HG03571 (cell line): Measurements from ENCODE around the gene RNGTT.
"Not testable (repeated sequence)": the region's sequence is repeated elsewhere in the genome, so short reads cannot be mapped to it uniquely, and the experiment has no call there.

Source experiments
- ATAC-seq: cut with Tn5 transposase; IDR thresholded peaks from one replicate; pipeline ENCODE4 v1.9.1; 2021; ENCODE audit not compliant: unreplicated experiment

RNGTT gene

GRCh38 chr6:88869263-88870020 lies 94.0 kb downstream of the RNGTT start:
- no peak for ATAC-seq

GRCh38 chr6:88867841-88868731 lies 95.3 kb downstream of the RNGTT start:
- no peak for ATAC-seq

- no peak for ATAC-seq
These were observed 96.6 kb downstream of the RNGTT start for GRCh38 chr6:88866856-88867255.

- no peak for ATAC-seq
These were observed 98.1 kb downstream of the RNGTT start for GRCh38 chr6:88865275-88865674.

DNA sequence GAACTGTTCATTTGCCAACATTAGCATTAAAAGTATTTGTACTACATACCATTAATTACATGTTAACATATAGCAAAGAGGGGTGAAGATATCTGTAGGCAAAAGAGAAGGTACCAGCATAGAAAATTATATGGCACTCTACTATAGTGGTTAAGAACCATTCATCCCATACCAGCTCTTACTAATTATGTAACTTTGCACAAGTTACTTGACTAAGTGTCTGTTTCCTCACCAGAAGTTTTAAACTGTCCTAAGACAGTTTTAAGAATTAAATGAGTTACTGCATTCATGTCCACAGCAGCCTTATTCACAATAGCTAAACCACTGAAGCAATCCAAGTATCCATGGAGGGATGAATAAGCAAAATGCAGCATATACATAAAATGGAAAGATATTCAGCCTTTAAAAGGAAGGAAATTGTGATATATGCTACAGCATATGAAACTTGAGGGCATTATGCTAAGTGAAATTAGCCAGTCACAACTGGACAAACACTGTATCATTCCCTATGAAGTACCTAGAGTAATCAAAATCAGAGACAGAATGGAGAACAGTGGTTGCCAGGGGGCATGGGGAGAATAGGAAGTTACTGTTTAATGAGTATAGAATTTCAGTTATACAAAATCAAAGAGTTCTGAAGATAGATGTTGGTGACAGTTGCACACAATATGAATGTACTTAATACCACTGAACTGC lies 98.9 kb downstream of the RNGTT start:
- no peak for ATAC-seq

DNA sequence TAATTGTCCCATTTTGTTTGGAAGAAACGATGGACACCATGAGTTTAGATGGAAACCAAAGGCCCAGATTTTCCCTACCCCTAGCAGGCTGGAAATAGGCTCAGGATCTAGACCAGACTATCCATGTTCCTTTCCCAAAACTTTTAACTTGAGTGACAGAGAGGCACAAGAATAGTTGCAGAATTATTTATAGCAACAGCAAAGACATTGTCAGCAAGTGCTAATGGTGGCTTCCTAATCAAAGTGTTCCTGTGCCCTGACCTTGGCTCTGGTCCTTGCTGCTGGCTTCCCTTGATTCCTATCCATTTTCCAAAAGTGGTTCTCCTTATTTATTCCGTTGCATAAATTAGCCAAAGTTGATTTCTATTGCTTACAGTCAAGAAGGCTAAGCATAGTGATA lies 103.1 kb downstream of the RNGTT start:
- ATAC-seq = no peak

DNA sequence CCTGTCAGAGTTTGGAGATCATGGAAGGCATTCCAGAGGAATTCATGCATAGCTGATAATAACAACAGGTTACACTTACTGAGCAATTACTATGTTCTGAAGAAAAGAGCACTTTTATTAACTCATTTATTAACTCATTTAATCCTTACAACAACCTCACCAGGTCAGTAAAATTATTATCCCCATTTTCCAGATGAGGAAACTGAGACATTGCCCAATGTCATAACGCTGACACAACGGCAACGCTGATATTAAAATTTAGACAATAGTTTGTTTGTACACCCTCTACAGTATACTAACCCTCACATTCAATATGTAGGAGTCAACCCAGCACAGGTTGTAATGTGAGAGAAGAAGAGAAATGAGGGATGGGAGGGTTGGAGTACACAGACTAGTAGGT lies 105.0 kb downstream of the RNGTT start:
- no peak for ATAC-seq

DNA sequence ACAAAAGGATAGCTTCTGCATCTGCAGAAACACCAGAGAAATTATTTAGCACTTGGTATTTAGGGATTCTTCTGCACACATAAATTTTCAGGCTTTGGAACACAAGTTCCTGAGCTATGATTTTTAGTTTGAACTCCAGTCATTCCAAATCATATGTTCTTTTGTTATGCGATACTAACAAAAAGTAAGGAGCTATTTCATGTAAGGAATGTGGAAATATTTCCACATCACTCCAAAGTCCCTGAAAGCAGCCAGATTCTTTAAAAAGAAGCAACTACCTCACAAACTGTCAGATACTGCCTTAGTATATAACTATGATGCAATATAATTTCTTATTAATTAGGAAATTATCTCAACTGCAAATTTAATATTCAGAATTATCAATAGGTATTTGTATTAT lies 106.9 kb downstream of the RNGTT start:
- ATAC-seq = no peak

DNA sequence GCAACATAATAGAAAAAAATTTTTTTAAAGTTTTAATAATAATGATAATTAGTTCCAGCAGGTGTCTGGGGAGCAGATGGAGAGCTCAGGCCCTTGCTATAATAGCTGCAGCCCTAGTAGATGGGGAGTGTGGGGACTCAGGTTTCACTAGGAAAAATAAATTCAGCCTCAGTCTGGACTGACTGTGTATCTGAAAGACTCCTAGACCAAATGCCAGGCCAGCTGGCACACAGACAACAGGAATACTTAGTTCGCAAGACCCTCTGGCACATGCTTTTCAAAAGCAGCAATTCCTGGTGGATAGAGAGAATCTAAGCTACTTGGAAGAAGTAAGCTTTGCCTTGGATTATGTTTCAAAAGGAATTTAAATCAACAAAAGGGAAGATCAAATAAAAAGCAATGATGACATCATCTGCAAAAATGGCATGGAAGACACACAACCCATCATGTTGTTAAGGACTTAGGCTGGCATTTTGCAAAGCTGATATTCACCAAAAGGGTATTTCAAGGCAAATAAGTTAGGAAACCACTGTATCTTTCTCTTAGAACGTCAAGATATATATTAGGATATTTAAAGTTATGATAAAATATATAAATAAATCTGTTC lies 107.8 kb downstream of the RNGTT start:
- no peak for ATAC-seq

- no peak for ATAC-seq
These were observed 110.6 kb downstream of the RNGTT start for GRCh38 chr6:88852775-88853174.

DNA sequence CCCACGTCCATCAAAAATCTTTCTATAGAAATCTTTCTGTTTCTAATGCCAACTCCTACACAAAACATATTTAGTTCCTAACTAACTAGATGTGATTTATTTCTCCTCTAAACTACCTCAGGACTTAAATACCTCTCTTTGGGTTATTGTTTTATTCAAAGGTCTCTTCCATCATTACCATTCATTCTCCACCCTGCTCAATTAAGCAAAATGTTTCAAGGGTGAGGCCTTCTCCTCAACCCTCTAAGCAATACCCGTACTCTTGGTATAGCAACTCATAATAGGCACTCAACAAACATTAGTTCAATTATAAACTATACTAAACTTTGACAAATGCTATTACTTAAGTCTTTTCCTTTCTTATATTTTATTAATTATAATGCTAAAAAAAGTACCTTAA lies 111.4 kb downstream of the RNGTT start:
- no peak for ATAC-seq

GRCh38 chr6:88848870-88849269 lies 114.5 kb downstream of the RNGTT start:
- ATAC-seq = no peak

- ATAC-seq = no peak
These were observed 120.4 kb downstream of the RNGTT start for GRCh38 chr6:88843040-88843439.

- no peak for ATAC-seq
These were observed 121.1 kb downstream of the RNGTT start for GRCh38 chr6:88842320-88842719.

DNA sequence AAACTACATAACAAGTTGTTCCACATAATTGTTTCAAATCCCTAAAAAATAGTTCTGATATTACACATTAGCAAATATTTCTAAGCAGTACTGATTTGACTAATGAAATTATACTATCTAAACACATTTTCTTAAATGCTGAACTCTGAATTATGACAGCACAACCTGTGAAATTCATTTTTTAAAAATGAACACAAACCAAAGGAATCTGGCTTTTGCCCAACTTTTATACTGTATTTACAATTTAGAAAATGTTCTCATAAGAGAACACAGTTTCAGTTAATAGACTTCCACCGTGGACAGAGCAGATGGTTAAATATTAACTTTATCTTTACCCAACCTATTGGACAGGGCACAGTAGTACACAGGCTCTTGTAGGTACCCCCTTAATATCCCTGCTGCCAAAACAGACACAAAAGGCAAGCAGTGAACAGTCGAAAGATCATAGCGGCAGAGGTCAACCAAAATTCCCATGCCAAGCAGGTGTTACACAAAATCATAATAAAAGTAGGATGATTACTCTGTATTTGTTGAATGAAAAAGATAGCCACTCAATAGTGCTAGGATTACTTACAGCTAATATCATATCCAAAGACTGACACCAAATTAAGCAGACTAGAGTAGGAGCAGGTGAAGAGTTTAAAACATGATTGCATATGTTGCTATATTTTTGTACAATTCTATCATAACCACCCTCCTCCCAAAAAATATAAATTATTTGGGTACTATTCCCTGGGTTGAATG lies 122.5 kb downstream of the RNGTT start:
- ATAC-seq = no peak

DNA sequence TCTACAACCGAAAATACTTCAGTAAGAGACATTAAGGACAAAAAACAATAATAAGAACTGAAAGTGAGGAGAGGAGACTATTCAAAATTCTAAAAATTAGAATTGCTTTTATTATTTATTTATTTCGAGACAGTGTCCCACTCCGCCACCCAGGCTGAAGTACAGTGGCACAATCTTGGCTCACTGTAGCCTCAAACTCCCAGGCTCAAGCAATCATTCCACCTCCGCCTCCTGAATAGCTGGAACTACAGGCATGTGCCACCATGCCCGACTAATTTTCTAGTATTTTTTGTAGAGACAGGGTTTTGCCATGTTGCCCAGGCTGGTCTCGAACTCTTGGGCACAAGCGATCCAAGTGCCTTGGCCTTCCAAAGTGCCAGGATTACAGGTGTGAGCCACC lies 123.1 kb downstream of the RNGTT start:
- no peak for ATAC-seq

DNA sequence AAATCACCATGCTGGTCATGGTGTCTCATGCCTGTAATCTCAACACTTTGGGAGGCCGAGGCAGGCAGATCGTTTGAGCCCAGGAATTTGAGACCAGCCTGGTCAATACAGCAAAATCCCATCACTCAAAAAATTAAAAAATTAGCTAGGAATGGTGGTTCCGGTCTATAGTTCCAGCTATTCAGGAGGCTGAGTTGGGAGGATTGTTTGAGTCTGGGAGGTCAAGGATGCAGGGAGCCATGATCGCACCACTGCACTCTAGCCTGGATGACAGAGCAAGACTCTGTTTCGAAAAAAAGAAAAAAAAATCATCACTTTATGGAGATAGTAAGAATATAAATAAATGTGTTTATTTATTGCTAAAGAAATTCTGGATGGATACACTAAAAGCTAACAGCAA lies 124.1 kb downstream of the RNGTT start:
- ATAC-seq = no peak

GRCh38 chr6:88835210-88835609 lies 128.2 kb downstream of the RNGTT start:
- no peak for ATAC-seq

GRCh38 chr6:88833071-88833470 lies 130.3 kb downstream of the RNGTT start:
- not testable (repeated sequence) for ATAC-seq

- not testable (repeated sequence) for ATAC-seq
These were observed 135.8 kb downstream of the RNGTT start for GRCh38 chr6:88827599-88827998.

DNA sequence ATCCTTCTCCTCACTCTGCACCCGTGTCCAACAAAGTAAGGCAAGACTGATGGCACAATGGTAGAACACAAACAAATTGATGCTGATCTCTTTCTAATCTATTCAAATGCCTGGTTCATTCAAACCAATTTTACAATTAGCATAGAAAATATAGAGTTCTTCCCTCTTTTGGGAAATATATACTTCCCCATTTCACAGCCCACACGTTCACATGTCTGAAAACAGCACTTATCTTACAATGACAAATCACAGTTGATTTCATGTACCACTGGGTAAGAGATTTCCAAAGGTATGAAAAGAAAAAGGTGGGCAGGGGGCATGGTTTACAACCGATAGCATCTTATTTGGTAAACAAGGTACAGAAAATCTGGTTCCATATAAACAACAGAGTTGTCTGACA lies 137.6 kb downstream of the RNGTT start:
- ATAC-seq = no peak
